ENCODE data around the gene PRRT2.

The PRRT2 gene

DNA sequence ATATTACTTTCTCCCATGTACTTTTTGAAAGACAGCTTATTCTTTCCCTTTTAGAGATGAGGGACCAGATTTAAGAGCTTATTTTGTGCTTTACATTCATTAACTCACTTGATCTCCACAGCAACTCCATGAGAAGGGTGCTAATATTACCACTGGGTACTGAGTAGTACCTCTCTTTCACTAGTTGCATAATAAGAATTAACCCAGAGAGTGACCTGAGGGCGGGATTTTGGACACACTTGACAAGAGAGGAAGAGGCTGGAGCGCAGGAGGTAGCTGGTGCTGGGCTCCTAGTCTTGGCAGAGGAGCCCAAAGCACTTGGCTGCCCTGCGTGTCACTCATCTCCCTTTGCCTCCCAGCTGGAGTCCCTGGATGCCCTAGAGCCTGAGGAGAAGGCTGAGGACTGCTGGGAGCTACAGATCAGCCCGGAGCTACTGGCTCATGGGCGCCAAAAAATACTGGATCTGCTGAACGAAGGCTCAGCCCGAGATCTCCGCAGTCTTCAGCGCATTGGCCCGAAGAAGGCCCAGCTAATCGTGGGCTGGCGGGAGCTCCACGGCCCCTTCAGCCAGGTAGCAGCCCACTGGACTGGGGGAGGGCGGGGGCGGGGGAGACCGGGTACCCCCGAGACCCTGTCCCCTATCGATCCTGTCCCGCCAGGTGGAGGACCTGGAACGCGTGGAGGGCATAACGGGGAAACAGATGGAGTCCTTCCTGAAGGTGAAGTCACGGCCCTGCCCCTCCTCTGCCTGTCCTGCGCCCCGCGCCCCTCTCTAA, 7.3 kb upstream of the PRRT2 start:
- Histone ChIP-seq H3K9ac (ENCODE audit: low read length) (peak overlapping the region; percentile 88), H3K4me2 (ENCODE audit: low read depth, low read length, poor library complexity, severe bottlenecking) (peak overlapping the region; percentile 87), H2AFZ (ENCODE audit: low read depth, low read length, severe bottlenecking) (no peak overlapping the region), H3K9me2 (replicated peaks; ENCODE audit: insufficient read depth, low read length) (no peaks in the 10 kb centered on the region), H3K4me3 (ENCODE audit: insufficient read depth, low read length, poor library complexity, severe bottlenecking) (peak overlapping the region; percentile 64), H3K27me3 (ENCODE audit: low read length) (no peaks in the 10 kb centered on the region), H3K9me3 (ENCODE audit: insufficient read depth, low read length) (no peaks in the 10 kb centered on the region), H3F3A (ENCODE audit: insufficient read depth) (peaks cover 41% of the 10 kb centered on the region), H3K36me3 (ENCODE audit: low read length) (peaks cover 17% of the 10 kb centered on the region), H3K79me2 (ENCODE audit: insufficient read depth, low read length) (peaks cover 12% of the 10 kb centered on the region; the same call in 1 of the 2 replicates), H4K20me1 (ENCODE audit: low read depth, low read length) (peaks cover 8% of the 10 kb centered on the region), H3K27ac (ENCODE audit: low read depth, low read length) (peak overlapping the region; percentile 93)
- TF ChIP-seq, protein P1, sequence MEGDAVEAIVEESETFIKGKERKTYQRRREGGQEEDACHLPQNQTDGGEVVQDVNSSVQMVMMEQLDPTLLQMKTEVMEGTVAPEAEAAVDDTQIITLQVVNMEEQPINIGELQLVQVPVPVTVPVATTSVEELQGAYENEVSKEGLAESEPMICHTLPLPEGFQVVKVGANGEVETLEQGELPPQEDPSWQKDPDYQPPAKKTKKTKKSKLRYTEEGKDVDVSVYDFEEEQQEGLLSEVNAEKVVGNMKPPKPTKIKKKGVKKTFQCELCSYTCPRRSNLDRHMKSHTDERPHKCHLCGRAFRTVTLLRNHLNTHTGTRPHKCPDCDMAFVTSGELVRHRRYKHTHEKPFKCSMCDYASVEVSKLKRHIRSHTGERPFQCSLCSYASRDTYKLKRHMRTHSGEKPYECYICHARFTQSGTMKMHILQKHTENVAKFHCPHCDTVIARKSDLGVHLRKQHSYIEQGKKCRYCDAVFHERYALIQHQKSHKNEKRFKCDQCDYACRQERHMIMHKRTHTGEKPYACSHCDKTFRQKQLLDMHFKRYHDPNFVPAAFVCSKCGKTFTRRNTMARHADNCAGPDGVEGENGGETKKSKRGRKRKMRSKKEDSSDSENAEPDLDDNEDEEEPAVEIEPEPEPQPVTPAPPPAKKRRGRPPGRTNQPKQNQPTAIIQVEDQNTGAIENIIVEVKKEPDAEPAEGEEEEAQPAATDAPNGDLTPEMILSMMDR (IDR thresholded peaks at IDR 0.05; ENCODE audit: insufficient read depth, low read length, poor library complexity, severe bottlenecking): no peak
- TF ChIP-seq EZH2phosphoT487 (conservative IDR thresholded peaks at IDR 0.05; ENCODE audit: low read length): no peak

DNA sequence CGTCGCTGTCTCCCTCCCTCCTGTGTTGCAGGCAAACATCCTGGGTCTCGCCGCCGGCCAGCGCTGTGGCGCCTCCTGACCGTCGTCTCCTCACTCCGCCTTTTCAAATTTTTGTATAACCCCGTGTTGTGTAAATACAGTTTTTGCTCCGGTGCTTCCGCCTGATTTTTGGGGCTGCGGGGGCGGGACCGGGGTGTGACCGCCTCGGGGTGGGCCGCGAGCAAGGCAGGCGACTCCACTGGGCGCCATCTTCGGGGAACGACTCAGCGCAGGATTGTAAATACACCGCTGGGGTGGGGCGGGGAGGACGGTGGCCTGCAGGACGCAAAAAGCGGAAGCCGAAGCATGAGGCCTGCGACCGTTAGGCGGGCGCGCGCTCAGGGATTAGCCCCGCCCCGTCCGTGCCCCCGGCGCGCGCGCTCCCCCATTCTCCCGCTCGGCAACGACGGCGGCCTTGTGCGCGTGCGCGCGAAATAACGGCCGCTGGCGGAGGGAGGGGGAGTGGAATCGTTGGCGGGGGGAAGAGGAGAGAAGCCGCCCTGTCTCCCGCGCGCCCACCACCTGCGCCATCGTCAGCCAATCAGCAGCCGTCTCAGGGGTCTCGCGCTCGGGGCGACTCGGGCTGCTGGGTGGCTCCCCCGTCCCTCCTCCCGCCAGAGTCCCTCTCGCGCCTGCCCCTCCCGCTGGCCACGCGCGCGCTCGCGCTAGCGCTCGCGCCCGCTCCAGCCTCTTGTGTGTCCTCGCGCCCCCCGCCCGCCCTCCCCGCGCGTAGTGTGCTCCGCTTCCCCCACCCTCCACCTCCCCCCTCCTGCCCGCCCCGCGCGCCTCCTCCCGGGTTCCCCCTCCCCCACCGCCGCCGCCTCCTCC, 6.5 kb upstream of the PRRT2 start:
- Histone ChIP-seq H3K79me2 (ENCODE audit: insufficient read depth, low read length) (peaks cover 12% of the 10 kb centered on the region; the same call in 1 of the 2 replicates), H3K4me2 (ENCODE audit: low read depth, low read length, poor library complexity, severe bottlenecking) (peak overlapping the region; percentile 87), H3K9me3 (ENCODE audit: insufficient read depth, low read length) (no peaks in the 10 kb centered on the region), H4K20me1 (ENCODE audit: low read depth, low read length) (peaks cover 8% of the 10 kb centered on the region), H3F3A (ENCODE audit: insufficient read depth) (peaks cover 43% of the 10 kb centered on the region), H3K9me2 (replicated peaks; ENCODE audit: insufficient read depth, low read length) (no peaks in the 10 kb centered on the region), H3K4me3 (ENCODE audit: insufficient read depth, low read length, poor library complexity, severe bottlenecking) (peak overlapping the region; percentile 64), H3K27me3 (ENCODE audit: low read length) (no peaks in the 10 kb centered on the region), H3K9ac (ENCODE audit: low read length) (peak overlapping the region; percentile 88), H3K27ac (ENCODE audit: low read depth, low read length) (peak overlapping the region; percentile 93), H3K36me3 (ENCODE audit: low read length) (peaks cover 17% of the 10 kb centered on the region), H2AFZ (ENCODE audit: low read depth, low read length, severe bottlenecking) (no peak overlapping the region)
- TF ChIP-seq, protein P1 (IDR thresholded peaks at IDR 0.05; ENCODE audit: insufficient read depth, low read length, poor library complexity, severe bottlenecking): no peak
- TF ChIP-seq EZH2phosphoT487 (conservative IDR thresholded peaks at IDR 0.05; ENCODE audit: low read length): no peak

DNA sequence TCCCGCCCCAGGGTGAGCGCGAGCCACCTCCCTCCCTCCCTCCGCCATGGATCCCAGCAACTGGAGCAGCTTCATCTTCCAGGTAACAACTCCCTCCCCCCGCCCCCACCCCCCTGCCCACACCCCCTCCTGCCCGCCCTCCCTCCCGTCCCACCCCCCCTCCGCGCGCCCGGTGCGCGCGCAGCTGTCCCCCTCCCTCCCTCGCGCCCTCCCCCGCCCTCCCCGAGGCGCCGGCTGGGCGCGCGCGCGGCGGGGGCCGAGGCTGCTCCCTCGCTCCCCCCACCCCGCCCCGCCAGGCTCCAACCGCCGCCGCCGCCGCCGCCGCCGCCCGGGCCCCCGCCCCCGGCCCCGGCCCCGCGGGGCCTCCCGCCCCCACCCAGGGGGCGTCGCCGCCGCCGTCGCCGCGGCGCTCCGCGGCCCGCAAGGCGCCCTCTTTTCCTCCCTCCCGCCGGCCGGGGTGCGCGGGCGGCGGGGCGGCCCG, 5.9 kb upstream of the PRRT2 start, which contains the start of gene MAZ:
MAZ (plus strand) TSS at position 431 of the 481 bp plus-strand sequence. CDS start 173 bp downstream, outside the sequence.
- peak within 1 kb of the TSS; percentile 62 for H3K4me3 ChIP-seq (ENCODE audit: insufficient read depth, low read length, poor library complexity, severe bottlenecking)
- peak within 1 kb of the TSS; percentile 87 for H3K4me2 ChIP-seq (ENCODE audit: low read depth, low read length, poor library complexity, severe bottlenecking)
- peaks cover 8% of the 10 kb centered on the region for H4K20me1 ChIP-seq (ENCODE audit: low read depth, low read length)
- H3K9me2 ChIP-seq (replicated peaks; ENCODE audit: insufficient read depth, low read length): no peaks in the 10 kb centered on the region
- H3K9me3 ChIP-seq (ENCODE audit: insufficient read depth, low read length): no peaks in the 10 kb centered on the region
- no peak within 1 kb of the TSS for H2AFZ ChIP-seq (ENCODE audit: low read depth, low read length, severe bottlenecking)
- H3K79me2 ChIP-seq (ENCODE audit: insufficient read depth, low read length): peaks cover 12% of the 10 kb centered on the region; the same call in 1 of the 2 replicates
- peaks cover 17% of the 10 kb centered on the region for H3K36me3 ChIP-seq (ENCODE audit: low read length)
- peak within 1 kb of the TSS; percentile 93 for H3K27ac ChIP-seq (ENCODE audit: low read depth, low read length)
- H3K9ac ChIP-seq (ENCODE audit: low read length): peak within 1 kb of the TSS; percentile 88
- TF ChIP-seq EZH2phosphoT487 (conservative IDR thresholded peaks at IDR 0.05; ENCODE audit: low read length): no peak
- TF ChIP-seq, protein P1 (IDR thresholded peaks at IDR 0.05; ENCODE audit: insufficient read depth, low read length, poor library complexity, severe bottlenecking): no peak
- H3K27me3 ChIP-seq (ENCODE audit: low read length): no peaks in the 10 kb centered on the region
- H3F3A ChIP-seq (ENCODE audit: insufficient read depth): peaks cover 48% of the 10 kb centered on the region

All from SU-DHL-6 (cell line).